Muscle layer of duodenum (tissue), 2 donors: ENCODE results near the gene CCDC85C.

ENCODE experiments used
- H3K27ac ChIP-seq: one replicate; pipeline ENCODE4 v1.7.0; 2013; ENCODE audit warnings: mild to moderate bottlenecking, low read length
- H3K27me3 ChIP-seq: one replicate; pipeline ENCODE4 v1.7.0; 2013; ENCODE audit warnings: low read depth, mild to moderate bottlenecking, control low read depth, low read length
- H3K36me3 ChIP-seq, 2 donors: one replicate each; pipeline ENCODE4 v1.7.0; 2013; ENCODE audit warnings: low read length in 2 of 2, control low read depth in 1 of 2, mild to moderate bottlenecking in 1 of 2; ENCODE audit not compliant: insufficient read depth in 2 of 2, control insufficient read depth in 1 of 2
- H3K4me1 ChIP-seq, 2 donors: one replicate each; pipeline ENCODE4 v1.7.0; 2013; ENCODE audit warnings: low read length in 2 of 2, mild to moderate bottlenecking in 2 of 2, control low read depth in 1 of 2, moderate library complexity in 1 of 2; ENCODE audit not compliant: insufficient read depth in 2 of 2, control insufficient read depth in 1 of 2
- H3K4me3 ChIP-seq, 2 donors: one replicate each; pipeline ENCODE4 v1.7.0; 2013; ENCODE audit warnings: low read length in 2 of 2, low read depth in 1 of 2, mild to moderate bottlenecking in 1 of 2
- H3K9me3 ChIP-seq, 2 donors: one replicate each; pipeline ENCODE4 v1.7.0; 2013; ENCODE audit warnings: low read length in 2 of 2, control low read depth in 1 of 2, mild to moderate bottlenecking in 1 of 2; ENCODE audit not compliant: control insufficient read depth in 1 of 2
- donor health status: healthy.

Gene CCDC85C

GRCh38 chr14:99507860-99508640, 96.0 kb downstream of the CCDC85C start:
- Histone ChIP-seq H3K27ac (no peak overlapping the region), H3K36me3 (peaks cover 63% of the 10 kb centered on the region in 2 donors)

DNA sequence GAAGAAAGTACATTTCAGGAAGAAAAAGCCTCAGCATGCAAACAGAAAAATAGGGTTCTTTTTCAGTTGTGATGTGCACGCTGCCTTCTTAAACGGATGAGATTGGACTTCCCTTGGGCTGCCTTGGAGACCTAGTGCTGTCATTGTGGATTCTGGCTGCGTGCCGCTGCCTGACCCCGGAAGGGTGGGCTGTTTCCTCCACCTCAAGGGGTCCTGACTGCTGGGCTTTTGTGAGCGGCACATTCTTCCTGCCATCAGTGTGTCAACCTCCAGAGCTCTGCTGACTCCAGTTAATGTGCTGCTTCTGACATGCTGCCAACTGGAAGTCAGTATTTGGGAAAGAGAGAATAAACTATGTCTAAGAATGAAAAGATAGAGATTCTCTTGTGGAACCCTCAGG, 97.7 kb downstream of the CCDC85C start:
- H3K4me1 ChIP-seq, result peaks cover 4 to 8% of the 10 kb centered on the region in 2 donors

More at GRCh38 chr14:99507860-99508640, 96.0 kb downstream of the CCDC85C start:
- H3K27me3 ChIP-seq, result no peaks in the 10 kb centered on the region
- peaks cover 4 to 25% of the 10 kb centered on the region in 2 donors for H3K4me1 ChIP-seq
- no peaks in the 10 kb centered on the region for H3K9me3 ChIP-seq
- H3K4me3 ChIP-seq, result no peak overlapping the region

DNA sequence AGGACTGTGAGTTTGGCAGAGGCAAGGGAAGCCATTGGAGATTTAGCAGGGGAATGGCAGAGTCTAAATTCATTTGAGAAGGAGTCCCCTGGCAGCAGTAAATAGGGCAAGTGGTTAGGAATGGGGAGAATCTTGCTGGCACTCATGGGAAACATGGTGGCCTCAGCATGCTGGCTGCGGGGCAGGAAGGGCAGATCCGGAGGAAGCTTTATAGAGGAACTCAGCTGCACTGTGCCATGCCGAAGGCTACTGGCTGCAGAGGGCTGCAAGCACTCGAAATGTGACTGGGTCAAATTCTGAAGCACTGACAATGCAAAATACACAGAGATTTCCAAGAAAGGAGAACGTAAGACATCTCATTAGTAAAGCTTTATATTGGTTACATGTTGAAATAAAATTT, 98.9 kb downstream of the CCDC85C start:
- Histone ChIP-seq H3K27ac (no peak overlapping the region), H3K36me3 (peaks cover 87 to 88% of the 10 kb centered on the region in 2 donors), H3K27me3 (no peaks in the 10 kb centered on the region), H3K4me3 (no peak overlapping the region), H3K9me3 (no peaks in the 10 kb centered on the region), H3K4me1 (no peaks in the 10 kb centered on the region)

More for the DNA sequence above, 97.7 kb downstream of the CCDC85C start:
- Histone ChIP-seq H3K27me3 (no peaks in the 10 kb centered on the region), H3K9me3 (no peaks in the 10 kb centered on the region), H3K27ac (no peak overlapping the region), H3K4me3 (no peak overlapping the region), H3K36me3 (peaks cover 78 to 79% of the 10 kb centered on the region in 2 donors)

- Histone ChIP-seq H3K27me3 (no peaks in the 10 kb centered on the region), H3K9me3 (no peaks in the 10 kb centered on the region), H3K4me3 (no peak overlapping the region), H3K4me1 (no peaks in the 10 kb centered on the region), H3K27ac (no peak overlapping the region), H3K36me3 (peaks cover 79 to 87% of the 10 kb centered on the region in 2 donors)
Measured at GRCh38 chr14:99503848-99504453, 100.1 kb downstream of the CCDC85C start.

DNA sequence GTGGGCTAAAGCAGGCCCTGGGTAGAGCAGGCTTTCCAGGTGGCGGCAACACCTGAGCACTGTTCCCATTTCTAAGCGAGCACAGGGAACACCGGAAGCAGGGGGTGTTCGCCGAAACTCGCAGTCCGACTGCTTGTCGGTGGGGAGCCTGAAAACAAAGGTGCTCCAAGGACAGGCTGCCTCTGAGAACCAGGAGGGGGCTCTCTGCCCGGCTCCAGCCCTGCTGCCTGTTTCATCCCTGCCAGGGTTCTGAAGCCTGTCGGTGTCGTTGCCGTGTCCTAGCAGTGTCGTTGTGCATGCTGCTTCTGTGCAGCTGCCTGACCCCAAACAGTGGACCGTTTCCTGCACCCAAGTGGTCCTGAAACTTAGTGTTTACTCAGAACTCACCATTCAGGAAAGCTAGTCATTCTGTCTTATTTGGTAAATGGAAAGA, 101.0 kb downstream of the CCDC85C start:
- Histone ChIP-seq H3K9me3 (no peaks in the 10 kb centered on the region), H3K36me3 (peaks cover 70 to 87% of the 10 kb centered on the region in 2 donors), H3K4me1 (no peaks in the 10 kb centered on the region), H3K4me3 (no peak overlapping the region), H3K27ac (no peak overlapping the region), H3K27me3 (no peaks in the 10 kb centered on the region)

- Histone ChIP-seq H3K9me3 (no peaks in the 10 kb centered on the region), H3K4me1 (no peaks in the 10 kb centered on the region), H3K36me3 (peaks cover 63 to 78% of the 10 kb centered on the region in 2 donors), H3K4me3 (no peak overlapping the region), H3K27me3 (no peaks in the 10 kb centered on the region), H3K27ac (no peak overlapping the region)
Measured at GRCh38 chr14:99497894-99498293, 106.1 kb downstream of the CCDC85C start.

- no peak overlapping the region for H3K27ac ChIP-seq
- H3K27me3 ChIP-seq, result no peaks in the 10 kb centered on the region
- H3K9me3 ChIP-seq, result no peaks in the 10 kb centered on the region
- peaks cover 63 to 78% of the 10 kb centered on the region in 2 donors for H3K36me3 ChIP-seq
- H3K4me3 ChIP-seq, result no peak overlapping the region
- no peaks in the 10 kb centered on the region for H3K4me1 ChIP-seq
Measured at GRCh38 chr14:99497341-99497740, 106.7 kb downstream of the CCDC85C start.

GRCh38 chr14:99484106-99484505, 119.9 kb downstream of the CCDC85C start:
- no peaks in the 10 kb centered on the region for H3K9me3 ChIP-seq
- no peak overlapping the region for H3K4me3 ChIP-seq
- H3K27me3 ChIP-seq, result no peaks in the 10 kb centered on the region
- H3K36me3 ChIP-seq, result peaks cover 0 to 7% of the 10 kb centered on the region in 2 donors
- H3K4me1 ChIP-seq, result peaks cover 5 to 40% of the 10 kb centered on the region in 2 donors
- H3K27ac ChIP-seq, result no peak overlapping the region

DNA sequence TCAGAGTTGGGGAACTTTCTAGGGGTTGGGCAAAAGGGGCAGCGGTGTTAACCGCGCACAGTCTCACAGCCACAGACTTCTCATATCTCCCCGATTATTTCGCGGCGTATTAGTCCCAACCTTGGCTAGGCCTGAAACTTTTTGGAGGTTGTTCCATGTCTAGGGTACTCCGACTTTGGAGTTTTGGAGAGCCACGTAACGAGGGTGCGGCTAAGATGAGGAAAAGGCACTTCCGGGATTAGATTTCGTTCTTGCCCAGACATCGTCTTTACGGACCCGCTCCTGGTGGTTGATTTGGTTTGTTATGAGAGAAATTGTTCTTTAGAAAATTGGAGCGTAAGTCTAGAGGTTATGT, 122.3 kb downstream of the CCDC85C start:
- Histone ChIP-seq H3K36me3 (peaks cover 0 to 7% of the 10 kb centered on the region in 2 donors), H3K4me1 (peaks cover 8 to 51% of the 10 kb centered on the region in 2 donors), H3K9me3 (no peaks in the 10 kb centered on the region), H3K27me3 (no peaks in the 10 kb centered on the region), H3K4me3 (peak overlapping the region; percentile 91 to 96), H3K27ac (peak overlapping the region; percentile 96)

- no peaks in the 10 kb centered on the region for H3K27me3 ChIP-seq
- peaks cover 8 to 51% of the 10 kb centered on the region in 2 donors for H3K4me1 ChIP-seq
- H3K9me3 ChIP-seq, result no peaks in the 10 kb centered on the region
- peak within 1 kb of the TSS; percentile 91 to 96 for H3K4me3 ChIP-seq
- H3K27ac ChIP-seq, result peak within 1 kb of the TSS; percentile 96
- peaks cover 0 to 7% of the 10 kb centered on the region in 2 donors for H3K36me3 ChIP-seq
Measured at GRCh38 chr14:99480917-99481744, 122.9 kb downstream of the CCDC85C start, which contains the start of gene CCNK. Gene CCNK, plus strand, starts transcription at chr14:99481409. Its CDS starts 11,269 bp downstream, at chr14:99492678.
